GM19099 (cell line): ENCODE data around the gene CA7.

Experiments
- POLR2A ChIP-seq: IDR thresholded peaks from 3 replicates; pipeline ENCODE4 v1.6.1; 2011; ENCODE audit warnings: low read depth; ENCODE audit not compliant: insufficient read length; ENCODE audit errors: extremely low read depth

Gene CA7

GRCh38 chr16:66856801-66857200 is 12.6 kb downstream of the CA7 start:
- no peak for TF ChIP-seq POLR2A

- TF ChIP-seq POLR2A = no peak
These were observed 13.2 kb downstream of the CA7 start for GRCh38 chr16:66857437-66857836.

GRCh38 chr16:66858740-66859396 is 14.7 kb downstream of the CA7 start:
- no peak for TF ChIP-seq POLR2A

GRCh38 chr16:66859397-66860068 is 15.3 kb downstream of the CA7 start:
- no peak for TF ChIP-seq POLR2A

- no peak for TF ChIP-seq POLR2A
These were observed 17.9 kb downstream of the CA7 start for GRCh38 chr16:66862023-66862520.

- no peak for TF ChIP-seq POLR2A
These were observed 19.5 kb downstream of the CA7 start for GRCh38 chr16:66863707-66864106.

GRCh38 chr16:66869424-66869823 is 25.2 kb downstream of the CA7 start:
- TF ChIP-seq POLR2A = no peak

GRCh38 chr16:66871840-66872239 is 27.6 kb downstream of the CA7 start:
- TF ChIP-seq POLR2A = no peak

GRCh38 chr16:66872559-66872942 is 28.3 kb downstream of the CA7 start:
- TF ChIP-seq POLR2A = no peak

- TF ChIP-seq POLR2A = no peak
These were observed 28.9 kb downstream of the CA7 start for GRCh38 chr16:66872943-66873684.

GRCh38 chr16:66873685-66874055 is 29.5 kb downstream of the CA7 start:
- TF ChIP-seq POLR2A = no peak

- TF ChIP-seq POLR2A = no peak
These were observed 30.0 kb downstream of the CA7 start for GRCh38 chr16:66874079-66874775.

- TF ChIP-seq POLR2A = no peak
These were observed 33.9 kb downstream of the CA7 start for GRCh38 chr16:66878067-66878466.

GRCh38 chr16:66880288-66881013 is 36.2 kb downstream of the CA7 start, which contains the start of gene PDP2:
Gene PDP2 (plus strand): TSS chr16:66880515. CDS start chr16:66884285, 3,770 bp downstream.
- peak; percentile 73 for TF ChIP-seq POLR2A

GRCh38 chr16:66881014-66881417 is 36.8 kb downstream of the CA7 start:
- TF ChIP-seq POLR2A = no peak

GRCh38 chr16:66881560-66881959 is 37.3 kb downstream of the CA7 start:
- TF ChIP-seq POLR2A = no peak
